ENCODE data around the gene SDC3. TPM values are rescaled to one million over a fixed set of nuclear protein-coding genes. Genes with fewer than 3 reads are reported as not detected.

The SDC3 gene
- total RNA-seq, 1 experiment from 2014 or later: 7.7 TPM

- CTCF ChIA-PET: no interaction called here
- no TSS peak for BruUV-seq (replicated peaks)
- no peak overlapping the region for H3K27ac ChIP-seq (ENCODE audit: low read depth, low read length, poor library complexity, severe bottlenecking)
Observed at GRCh38 chr1:30823627-30823968, 85.0 kb downstream of the SDC3 start.

DNA sequence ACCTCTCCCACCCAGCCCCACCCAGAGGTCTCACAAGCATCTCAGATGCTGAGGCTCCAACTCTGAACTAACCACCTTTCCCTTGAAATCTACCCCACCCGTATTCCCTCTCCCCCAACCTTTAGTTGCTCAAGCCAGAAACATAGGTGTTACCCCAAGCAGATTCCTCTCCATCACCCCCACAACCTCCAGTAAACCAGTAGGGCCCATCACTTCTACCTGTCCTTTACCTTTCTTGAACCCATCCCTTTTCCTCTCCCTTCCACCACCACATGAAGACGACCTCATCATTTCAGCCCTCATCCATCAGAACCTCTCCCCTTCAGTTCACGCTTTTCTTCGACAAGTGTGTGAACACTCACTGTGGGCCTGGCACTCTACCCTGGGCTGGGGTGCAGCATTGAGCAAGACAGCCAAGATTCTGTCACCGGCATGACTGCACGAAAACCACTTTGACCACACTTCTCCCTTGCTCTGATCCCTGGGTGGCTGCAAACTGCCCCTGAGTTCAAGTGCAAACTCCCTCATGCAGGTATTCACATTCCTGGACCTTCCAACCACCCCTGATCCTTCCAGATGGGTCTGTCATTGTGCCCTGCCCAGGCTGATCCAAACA lies 85.5 kb downstream of the SDC3 start:
- Histone ChIP-seq H3K4me1 (ENCODE audit: insufficient read depth, low read length, poor library complexity, severe bottlenecking) (peaks cover 6% of the 10 kb centered on the region), H3K36me3 (ENCODE audit: insufficient read depth, low read length, poor library complexity, severe bottlenecking) (no peaks in the 10 kb centered on the region), H3K9me3 (ENCODE audit: low read depth, low read length, poor library complexity, severe bottlenecking) (no peaks in the 10 kb centered on the region), H3K27me3 (replicated peaks; ENCODE audit: insufficient read depth, low read depth, low read length, poor library complexity) (peaks cover 30% of the 10 kb centered on the region), H3K4me3 (ENCODE audit: low read depth, low read length, poor library complexity, severe bottlenecking) (no peak overlapping the region), H3K27ac (ENCODE audit: low read depth, low read length, poor library complexity, severe bottlenecking) (no peak overlapping the region)
- no peak for DNase-seq (ENCODE audit: low spot score)
- no TSS peak for BruUV-seq (replicated peaks)
- no peak for TF ChIP-seq EZH2 (IDR thresholded peaks at IDR 0.05; ENCODE audit: borderline replicate concordance, low read depth, low read length, poor library complexity, severe bottlenecking)
- intact Hi-C loops (cut with micrococcal nuclease; ENCODE audit: unreplicated experiment): no loop called here
- ChIA-PET CTCF (no interaction called here), POLR2A (ENCODE audit: low non-redundant PET) (no interaction called here)

More at GRCh38 chr1:30823627-30823968, 85.0 kb downstream of the SDC3 start:
- Histone ChIP-seq H3K27me3 (replicated peaks; ENCODE audit: insufficient read depth, low read depth, low read length, poor library complexity) (peaks cover 31% of the 10 kb centered on the region), H3K4me3 (ENCODE audit: low read depth, low read length, poor library complexity, severe bottlenecking) (no peak overlapping the region), H3K9me3 (ENCODE audit: low read depth, low read length, poor library complexity, severe bottlenecking) (no peaks in the 10 kb centered on the region), H3K36me3 (ENCODE audit: insufficient read depth, low read length, poor library complexity, severe bottlenecking) (no peaks in the 10 kb centered on the region), H3K4me1 (ENCODE audit: insufficient read depth, low read length, poor library complexity, severe bottlenecking) (peaks cover 6% of the 10 kb centered on the region)
- intact Hi-C loops (cut with micrococcal nuclease; ENCODE audit: unreplicated experiment): no loop called here
- no peak for DNase-seq (ENCODE audit: low spot score)
- no peak for TF ChIP-seq EZH2 (IDR thresholded peaks at IDR 0.05; ENCODE audit: borderline replicate concordance, low read depth, low read length, poor library complexity, severe bottlenecking)
- no peak for TF ChIP-seq CTCF (conservative IDR thresholded peaks at IDR 0.05; ENCODE audit: low read depth, low read length)
- POLR2A ChIA-PET (ENCODE audit: low non-redundant PET): no interaction called here

GRCh38 chr1:30822006-30822405 lies 86.6 kb downstream of the SDC3 start:
- H3K4me3 ChIP-seq (ENCODE audit: low read depth, low read length, poor library complexity, severe bottlenecking): no peak overlapping the region
- POLR2A ChIA-PET (ENCODE audit: low non-redundant PET): no interaction called here
- CTCF ChIA-PET: no interaction called here
- BruUV-seq (replicated peaks): no TSS peak
- peaks cover 6% of the 10 kb centered on the region for H3K4me1 ChIP-seq (ENCODE audit: insufficient read depth, low read length, poor library complexity, severe bottlenecking)
- intact Hi-C loops (cut with micrococcal nuclease; ENCODE audit: unreplicated experiment): no loop called here
- DNase-seq (ENCODE audit: low spot score): no peak
- H3K27ac ChIP-seq (ENCODE audit: low read depth, low read length, poor library complexity, severe bottlenecking): no peak overlapping the region
- H3K27me3 ChIP-seq (replicated peaks; ENCODE audit: insufficient read depth, low read depth, low read length, poor library complexity): peaks cover 28% of the 10 kb centered on the region
- H3K36me3 ChIP-seq (ENCODE audit: insufficient read depth, low read length, poor library complexity, severe bottlenecking): no peaks in the 10 kb centered on the region
- H3K9me3 ChIP-seq (ENCODE audit: low read depth, low read length, poor library complexity, severe bottlenecking): no peaks in the 10 kb centered on the region
- TF ChIP-seq EZH2 (IDR thresholded peaks at IDR 0.05; ENCODE audit: borderline replicate concordance, low read depth, low read length, poor library complexity, severe bottlenecking) (no peak), CTCF (conservative IDR thresholded peaks at IDR 0.05; ENCODE audit: low read depth, low read length) (no peak)

DNA sequence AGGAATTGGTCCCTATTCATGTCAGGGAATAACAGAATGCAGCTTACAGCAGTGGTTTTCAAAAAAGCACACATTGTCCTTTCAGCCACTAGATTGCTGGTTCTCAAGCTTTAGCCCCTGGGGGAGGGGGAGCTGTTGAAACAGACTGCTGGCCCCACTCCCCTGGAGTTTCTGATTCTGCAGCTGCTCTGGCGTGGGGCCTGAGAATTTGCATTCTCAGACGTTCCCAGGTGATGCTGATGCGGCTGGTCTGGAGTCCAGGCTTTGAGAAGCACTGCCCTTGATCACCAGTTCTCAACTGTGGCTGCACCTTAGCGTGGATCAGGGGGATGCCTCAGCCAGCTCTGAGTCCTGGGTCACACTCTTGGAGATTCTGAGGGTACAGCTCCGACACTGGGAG lies 88.3 kb downstream of the SDC3 start:
- Histone ChIP-seq H3K36me3 (ENCODE audit: insufficient read depth, low read length, poor library complexity, severe bottlenecking) (no peaks in the 10 kb centered on the region), H3K4me3 (ENCODE audit: low read depth, low read length, poor library complexity, severe bottlenecking) (no peak overlapping the region), H3K27ac (ENCODE audit: low read depth, low read length, poor library complexity, severe bottlenecking) (no peak overlapping the region), H3K27me3 (replicated peaks; ENCODE audit: insufficient read depth, low read depth, low read length, poor library complexity) (peaks cover 16% of the 10 kb centered on the region), H3K9me3 (ENCODE audit: low read depth, low read length, poor library complexity, severe bottlenecking) (no peaks in the 10 kb centered on the region), H3K4me1 (ENCODE audit: insufficient read depth, low read length, poor library complexity, severe bottlenecking) (peaks cover 14% of the 10 kb centered on the region)
- BruUV-seq (replicated peaks): no TSS peak
- TF ChIP-seq EZH2 (IDR thresholded peaks at IDR 0.05; ENCODE audit: borderline replicate concordance, low read depth, low read length, poor library complexity, severe bottlenecking) (no peak), CTCF (conservative IDR thresholded peaks at IDR 0.05; ENCODE audit: low read depth, low read length) (no peak)
- intact Hi-C loops (cut with micrococcal nuclease; ENCODE audit: unreplicated experiment): no loop called here
- no peak for DNase-seq (ENCODE audit: low spot score)
- ChIA-PET POLR2A (ENCODE audit: low non-redundant PET) (no interaction called here), CTCF (interaction anchor here (0.9 kb wide), 1 partner anchor 91 kb away, joined by 3 read pairs; no protein-coding TSS in a partner anchor)
